Measurements from ENCODE around the gene LYRM7.
"Not testable (repeated sequence)": the region's sequence is repeated elsewhere in the genome, so short reads cannot be mapped to it uniquely, and the experiment has no call there.

GRCh38 chr5:131193897-131194296, 23.2 kb downstream of the LYRM7 start:
- TF ChIP-seq, protein P1, sequence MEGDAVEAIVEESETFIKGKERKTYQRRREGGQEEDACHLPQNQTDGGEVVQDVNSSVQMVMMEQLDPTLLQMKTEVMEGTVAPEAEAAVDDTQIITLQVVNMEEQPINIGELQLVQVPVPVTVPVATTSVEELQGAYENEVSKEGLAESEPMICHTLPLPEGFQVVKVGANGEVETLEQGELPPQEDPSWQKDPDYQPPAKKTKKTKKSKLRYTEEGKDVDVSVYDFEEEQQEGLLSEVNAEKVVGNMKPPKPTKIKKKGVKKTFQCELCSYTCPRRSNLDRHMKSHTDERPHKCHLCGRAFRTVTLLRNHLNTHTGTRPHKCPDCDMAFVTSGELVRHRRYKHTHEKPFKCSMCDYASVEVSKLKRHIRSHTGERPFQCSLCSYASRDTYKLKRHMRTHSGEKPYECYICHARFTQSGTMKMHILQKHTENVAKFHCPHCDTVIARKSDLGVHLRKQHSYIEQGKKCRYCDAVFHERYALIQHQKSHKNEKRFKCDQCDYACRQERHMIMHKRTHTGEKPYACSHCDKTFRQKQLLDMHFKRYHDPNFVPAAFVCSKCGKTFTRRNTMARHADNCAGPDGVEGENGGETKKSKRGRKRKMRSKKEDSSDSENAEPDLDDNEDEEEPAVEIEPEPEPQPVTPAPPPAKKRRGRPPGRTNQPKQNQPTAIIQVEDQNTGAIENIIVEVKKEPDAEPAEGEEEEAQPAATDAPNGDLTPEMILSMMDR (conservative IDR thresholded peaks at IDR 0.05; ENCODE audit: low read length): not testable (repeated sequence)
- not testable (repeated sequence) for TF ChIP-seq EZH2phosphoT487 (IDR thresholded peaks at IDR 0.05; ENCODE audit: borderline replicate concordance)

All from Loucy (cell line).